Liver (tissue), 9 donors: Measurements from ENCODE around the gene LAMB4. TPM values are rescaled to one million over a fixed set of nuclear protein-coding genes. Genes with fewer than 3 reads are reported as not detected.

Experiments
- DNase-seq: peaks from one replicate; pipeline ENCODE4 v3.0.0-alpha.2; 2017; ENCODE audit warnings: low spot score
- H3K27ac ChIP-seq, 2 donors: one replicate each; pipeline ENCODE4 v1.7.0; 2013; ENCODE audit warnings: inconsistent platforms in 2 of 2, low read length in 2 of 2, control low read depth in 1 of 2, low read depth in 1 of 2, mild to moderate bottlenecking in 1 of 2
- H3K27me3 ChIP-seq, 4 donors: one replicate each; pipeline versions ENCODE4 v1.6.1 to v1.7.0; 2013; ENCODE audit warnings: low read length in 3 of 4, inconsistent platforms in 1 of 4, mild to moderate bottlenecking in 1 of 4, moderate library complexity in 1 of 4; ENCODE audit not compliant: control insufficient read depth in 4 of 4, insufficient read depth in 4 of 4
- H3K36me3 ChIP-seq, 4 donors: one replicate each; pipeline versions ENCODE4 v1.6.1 to v1.7.0; 2013; ENCODE audit warnings: low read length in 3 of 4, mild to moderate bottlenecking in 3 of 4, low read depth in 1 of 4, moderate library complexity in 1 of 4; ENCODE audit not compliant: control insufficient read depth in 4 of 4, insufficient read depth in 3 of 4
- H3K4me1 ChIP-seq, 4 donors: one replicate each; pipeline versions ENCODE4 v1.6.1 to v1.7.0; 2013; ENCODE audit warnings: low read length in 3 of 4, mild to moderate bottlenecking in 3 of 4, moderate library complexity in 1 of 4; ENCODE audit not compliant: control insufficient read depth in 4 of 4, insufficient read depth in 4 of 4
- H3K4me3 ChIP-seq, 3 donors: one replicate each; pipeline versions ENCODE4 v1.6.1 to v1.7.0; 2013; ENCODE audit warnings: low read length in 3 of 3, control low read depth in 1 of 3, low read depth in 1 of 3, mild to moderate bottlenecking in 1 of 3
- H3K9ac ChIP-seq, 2 donors: one replicate each; pipeline ENCODE4 v1.7.0; 2013; ENCODE audit warnings: low read length in 2 of 2, mild to moderate bottlenecking in 2 of 2, moderate library complexity in 2 of 2, control low read depth in 1 of 2, low read depth in 1 of 2
- H3K9me3 ChIP-seq, 4 donors: one replicate each; pipeline versions ENCODE4 v1.6.1 to v1.7.0; 2013; ENCODE audit warnings: low read length in 3 of 4; ENCODE audit not compliant: control insufficient read depth in 4 of 4
- ATF3 ChIP-seq: IDR thresholded peaks from 2 replicates; pipeline ENCODE4 v1.6.1; 2016; ENCODE audit warnings: antibody characterized with exemption
- CTCF ChIP-seq: fragments of 150-350 bp; IDR thresholded peaks from 2 replicates; pipeline ENCODE4 v1.5.1; 2017; ENCODE audit warnings: improper control_type of control experiment, low read depth, low read length; ENCODE audit not compliant: missing input control
- EGR1 ChIP-seq, 2 donors: IDR thresholded peaks; 2 replicates each; pipeline ENCODE4 v1.6.1; 2016 to 2018; ENCODE audit warnings: antibody characterized with exemption in 2 of 2, low read depth in 2 of 2
- FOXA1 ChIP-seq: IDR thresholded peaks from 2 replicates; pipeline ENCODE4 v1.6.1; 2016; ENCODE audit warnings: antibody characterized with exemption
- FOXA2 ChIP-seq: IDR thresholded peaks from 2 replicates; pipeline ENCODE4 v1.6.1; 2016; ENCODE audit warnings: antibody characterized with exemption
- GABPA ChIP-seq, 2 donors: IDR thresholded peaks in 1 of 2; conservative IDR thresholded peaks in 1 of 2; 2 replicates each; pipeline ENCODE4 v1.6.1; 2016; ENCODE audit warnings: antibody characterized with exemption in 2 of 2, mild to moderate bottlenecking in 1 of 2, moderate library complexity in 1 of 2
- HNF4A ChIP-seq, 2 donors: conservative IDR thresholded peaks; 2 replicates each; pipeline ENCODE4 v1.6.1; 2016; ENCODE audit warnings: antibody characterized with exemption in 2 of 2, mild to moderate bottlenecking in 2 of 2
- HNF4G ChIP-seq: IDR thresholded peaks from 2 replicates; pipeline ENCODE4 v1.6.1; 2016; ENCODE audit warnings: antibody characterized with exemption
- JUND ChIP-seq, 2 donors: IDR thresholded peaks; 2 replicates each; pipeline ENCODE4 v1.6.1; 2016; ENCODE audit warnings: antibody characterized with exemption in 2 of 2
- MAX ChIP-seq: IDR thresholded peaks from 2 replicates; pipeline ENCODE4 v1.6.1; 2016; ENCODE audit warnings: antibody characterized with exemption
- NR2F2 ChIP-seq: IDR thresholded peaks from 2 replicates; pipeline ENCODE4 v1.6.1; 2016; ENCODE audit warnings: antibody characterized with exemption
- RAD21 ChIP-seq, 2 donors: IDR thresholded peaks; 2 replicates each; pipeline ENCODE4 v1.6.1; 2016; ENCODE audit warnings: antibody characterized with exemption in 2 of 2, mild to moderate bottlenecking in 2 of 2
- REST ChIP-seq: IDR thresholded peaks from 2 replicates; pipeline ENCODE4 v1.6.1; 2016; ENCODE audit warnings: antibody characterized with exemption, mild to moderate bottlenecking
- SP1 ChIP-seq: IDR thresholded peaks from 2 replicates; pipeline ENCODE4 v1.6.1; 2018; ENCODE audit warnings: antibody characterized with exemption, mild to moderate bottlenecking
- YY1 ChIP-seq: IDR thresholded peaks from 2 replicates; pipeline ENCODE4 v1.6.1; 2016; ENCODE audit warnings: antibody characterized with exemption, mild to moderate bottlenecking
- ZBTB33 ChIP-seq: IDR thresholded peaks from 2 replicates; pipeline ENCODE4 v1.6.1; 2016; ENCODE audit warnings: antibody characterized with exemption
- WGBS: extraction: QIAGEN DNeasy Blood & Tissue Kit; methylation state at CpG from one replicate; pipeline ENCODE4 v1.1.7; 2013; 5-methylcytosine and 5-hydroxymethylcytosine counted together
- polyA plus RNA-seq, 2 donors: library from polyadenylated mRNA; stranded (reverse) in 1 of 2; unstranded in 1 of 2; fragments of 200-250 nt in 1 of 2; fragments of >200 nt in 1 of 2; fragmentation: Nextera tagmentation in 1 of 2; extraction: Ambion mirVana in 1 of 2; gene quantifications; one replicate each; pipeline versions ENCODE4 v1.2.1 to v1.2.3, GENCODE V29; 2013 to 2015
- total RNA-seq, 2 donors: library from RNA; depleted of rRNA; stranded (reverse); fragments of >200 nt; gene quantifications; one replicate each; pipeline ENCODE4 v1.2.3, GENCODE V29; 2014
- donor health status: healthy.
- donor health status: healthy.
- donor health status: healthy.
- donor health status: healthy.
- donor health status: healthy.

LAMB4 gene
- total and polyA plus RNA-seq, 4 donors, result under 0.01 to 0.03 TPM; not detected in 2

- Histone ChIP-seq H3K9me3 (no peaks in the 10 kb centered on the region), H3K27ac (no peak overlapping the region), H3K9ac (no peak overlapping the region), H3K36me3 (no peaks in the 10 kb centered on the region), H3K4me3 (no peak overlapping the region), H3K27me3 (no peaks in the 10 kb centered on the region), H3K4me1 (peaks cover 0 to 3% (median 1%) of the 10 kb centered on the region in 4 donors)
- no peak for DNase-seq
- WGBS, result 88% methylated on average over 3 of the region's 3 CpGs
- TF ChIP-seq HNF4A (conservative IDR thresholded peaks at IDR 0.05) (no peak), ATF3 (no peak), FOXA1 (no peak), RAD21 (IDR thresholded peaks at IDR 0.05) (no peak), REST (no peak), EGR1 (IDR thresholded peaks at IDR 0.05; ENCODE audit: low read depth in 2 of 2) (no peak), NR2F2 (no peak), JUND (IDR thresholded peaks at IDR 0.05) (no peak), GABPA (IDR thresholded peaks at IDR 0.05 in 1 of 2, conservative IDR thresholded peaks at IDR 0.05 in 1 of 2) (no peak), ZBTB33 (no peak), YY1 (no peak), MAX (no peak), SP1 (no peak), FOXA2 (no peak), HNF4G (no peak), CTCF (no peak)
Measured at GRCh38 chr7:108156897-108157605, 26.9 kb upstream of the LAMB4 start.
